Smooth muscle cell (in vitro differentiated cells): Measurements from ENCODE around the gene P2RX3. TPM values are rescaled to one million over a fixed set of nuclear protein-coding genes. Genes with fewer than 3 reads are reported as not detected.

Experiments
- DNase-seq: peaks from one replicate; lab custom pipeline; 2025; ENCODE audit not compliant: unreplicated experiment; lab: John Stamatoyannopoulos, UW
- H2AFZ ChIP-seq: fragments of 200-600 bp; sonication (generic); 2 replicates; pipeline ENCODE4 v1.6.0; 2016; ENCODE audit warnings: antibody characterized with exemption, low read depth, mild to moderate bottlenecking
- H3F3A ChIP-seq: fragments of 200-600 bp; sonication (generic); 2 replicates; pipeline ENCODE4 v1.6.0; 2017; ENCODE audit warnings: antibody characterized with exemption, low read depth
- H3K27ac ChIP-seq: fragments of 200-600 bp; sonication (generic); 2 replicates; pipeline ENCODE4 v1.5.1; 2016; ENCODE audit warnings: low read depth, mild to moderate bottlenecking
- H3K27me3 ChIP-seq: fragments of 200-600 bp; sonication (generic); 2 replicates; pipeline ENCODE4 v1.6.1; 2016; ENCODE audit warnings: low read depth, mild to moderate bottlenecking
- H3K36me3 ChIP-seq: fragments of 200-600 bp; sonication (generic); 2 replicates; pipeline ENCODE4 v1.5.1; 2016; ENCODE audit warnings: low read depth
- H3K4me1 ChIP-seq: fragments of 200-600 bp; sonication (generic); 2 replicates; pipeline ENCODE4 v1.5.1; 2016; ENCODE audit warnings: low read depth
- H3K4me2 ChIP-seq: fragments of 200-600 bp; sonication (generic); 2 replicates; pipeline ENCODE4 v1.6.0; 2016; ENCODE audit warnings: mild to moderate bottlenecking
- H3K4me3 ChIP-seq: fragments of 200-600 bp; sonication (generic); 2 replicates; pipeline ENCODE4 v1.5.1; 2016; ENCODE audit warnings: mild to moderate bottlenecking
- H3K79me2 ChIP-seq: fragments of 200-600 bp; sonication (generic); 2 replicates; pipeline ENCODE4 v1.6.0; 2016; ENCODE audit warnings: low read depth, mild to moderate bottlenecking
- H3K9ac ChIP-seq: fragments of 200-600 bp; sonication (generic); 2 replicates; pipeline ENCODE4 v1.6.0; 2016; ENCODE audit warnings: low read depth
- H3K9me3 ChIP-seq: fragments of 200-600 bp; sonication (generic); replicated peaks from 2 replicates; pipeline ENCODE4 v1.5.1; 2016; ENCODE audit warnings: low read depth
- H4K20me1 ChIP-seq: fragments of 200-600 bp; sonication (generic); 2 replicates; pipeline ENCODE4 v1.6.0; 2016; ENCODE audit warnings: low read depth
- CTCF ChIP-seq: fragments of 200-600 bp; sonication (generic); IDR thresholded peaks from 2 replicates; pipeline ENCODE4 v1.5.1; 2017; ENCODE audit warnings: borderline replicate concordance, mild to moderate bottlenecking, antibody characterized with exemption; ENCODE audit not compliant: insufficient read depth, poor library complexity, severe bottlenecking
- WGBS: methylation state at CpG from one replicate; pipeline ENCODE4 v1.1.7; 2016; ENCODE audit warnings: low lambda C conversion rate; 5-methylcytosine and 5-hydroxymethylcytosine counted together
- polyA plus RNA-seq: library from polyadenylated mRNA; unstranded; fragments of >200 nt; fragmentation: Nextera tagmentation; extraction: Ambion mirVana; gene quantifications from 2 replicates; pipeline ENCODE4 v1.2.1, GENCODE V29; 2016
- total RNA-seq: library from RNA; depleted of rRNA; stranded (reverse); fragments of >200 nt; gene quantifications from 2 replicates; pipeline ENCODE4 v1.2.3, GENCODE V29; 2014

The P2RX3 gene
- total and polyA plus RNA-seq, 2 experiments from 2014 or later, result 0.19 TPM; not detected in 1

- H2AFZ ChIP-seq, result no peak overlapping the region
- TF ChIP-seq CTCF, result no peak
- no peaks in the 10 kb centered on the region for H3K79me2 ChIP-seq
- H3K27ac ChIP-seq, result no peak overlapping the region
- peaks cover 4% of the 10 kb centered on the region for H3K27me3 ChIP-seq
- 93% methylated on average over 3 of the region's 3 CpGs for WGBS
- H3K36me3 ChIP-seq, result no peaks in the 10 kb centered on the region
- no peak for DNase-seq
- no peaks in the 10 kb centered on the region for H4K20me1 ChIP-seq
- H3K4me2 ChIP-seq, result no peak overlapping the region
- H3K9me3 ChIP-seq, result no peaks in the 10 kb centered on the region
- no peak overlapping the region for H3K4me3 ChIP-seq
- H3K9ac ChIP-seq, result no peak overlapping the region
- H3K4me1 ChIP-seq, result peaks cover 31% of the 10 kb centered on the region
- peaks cover 17% of the 10 kb centered on the region for H3F3A ChIP-seq
These were observed 23.8 kb downstream of the P2RX3 start for GRCh38 chr11:57361926-57362325.

GRCh38 chr11:57363131-57364080, 25.3 kb downstream of the P2RX3 start:
- Histone ChIP-seq H2AFZ (no peak overlapping the region), H3K4me3 (no peak overlapping the region), H3K9ac (no peak overlapping the region), H4K20me1 (no peaks in the 10 kb centered on the region), H3K36me3 (no peaks in the 10 kb centered on the region), H3K79me2 (no peaks in the 10 kb centered on the region), H3K9me3 (no peaks in the 10 kb centered on the region), H3F3A (peaks cover 4% of the 10 kb centered on the region), H3K4me2 (no peak overlapping the region), H3K27ac (no peak overlapping the region), H3K4me1 (peaks cover 23% of the 10 kb centered on the region), H3K27me3 (peaks cover 4% of the 10 kb centered on the region)
- DNase-seq, result no peak
- TF ChIP-seq CTCF, result no peak
- 87% methylated on average over 7 of the region's 7 CpGs for WGBS

- Histone ChIP-seq H3K27me3 (peaks cover 4% of the 10 kb centered on the region), H4K20me1 (no peaks in the 10 kb centered on the region), H3K79me2 (no peaks in the 10 kb centered on the region), H3K27ac (no peak overlapping the region), H3F3A (no peaks in the 10 kb centered on the region), H2AFZ (no peak overlapping the region), H3K4me2 (no peak overlapping the region), H3K9ac (no peak overlapping the region), H3K4me3 (no peak overlapping the region), H3K36me3 (no peaks in the 10 kb centered on the region), H3K9me3 (no peaks in the 10 kb centered on the region), H3K4me1 (peaks cover 15% of the 10 kb centered on the region)
- DNase-seq, result no peak
- TF ChIP-seq CTCF, result no peak
- WGBS, result 63% methylated on average over 9 of the region's 9 CpGs
These were observed 26.9 kb downstream of the P2RX3 start for GRCh38 chr11:57364851-57365660.
